Measurements from ENCODE around the gene AATK.

AATK gene
- total RNA-seq, result 0.94 reads per million

- DNase-seq, result no peak
Observed at GRCh38 chr17:81166033-81166492, at the start of gene AATK. AATK (minus strand) TSS chr17:81166221; CDS start chr17:81165992, 229 bp downstream.

DNA sequence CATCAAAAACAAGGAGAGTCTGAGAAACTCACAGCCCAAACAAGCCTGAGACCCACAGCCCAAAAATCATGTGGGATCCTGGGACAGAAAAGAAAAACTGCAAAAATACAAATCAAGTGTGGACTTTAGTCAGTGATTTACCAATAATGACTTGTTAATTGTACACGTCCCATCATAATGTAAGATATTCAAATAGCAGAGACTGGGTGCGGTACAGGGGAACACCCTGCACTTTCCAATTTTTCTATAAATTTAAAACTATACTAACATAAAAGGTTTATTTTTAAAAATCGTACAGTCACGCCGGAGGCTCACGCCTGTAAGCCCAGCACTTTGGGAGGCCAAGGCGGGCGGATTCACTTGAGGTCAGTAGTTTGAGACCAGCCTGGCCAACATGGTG lies 48.0 kb upstream of the AATK start:
- no peak for DNase-seq

GRCh38 chr17:81212365-81212764 lies 46.3 kb upstream of the AATK start:
- no peak for DNase-seq

DNA sequence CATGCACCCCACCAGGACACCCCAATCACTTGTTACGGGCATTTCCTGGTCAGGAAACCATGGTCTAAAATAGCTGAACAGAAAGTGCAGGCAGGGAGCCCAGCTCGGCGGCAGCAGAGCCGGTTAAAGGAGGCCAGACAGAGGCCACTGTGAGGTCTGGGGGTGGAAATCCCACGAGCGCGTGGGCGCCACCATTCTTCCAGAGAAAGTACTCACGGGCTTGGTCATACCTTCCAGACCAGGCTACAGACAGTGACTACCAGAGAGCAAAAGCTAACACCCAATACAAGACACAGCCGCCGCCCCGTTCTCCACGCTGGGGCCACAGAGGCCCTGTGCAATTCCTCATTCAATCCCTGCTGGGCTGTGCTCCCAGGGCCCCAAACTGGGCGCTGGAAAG lies 44.8 kb upstream of the AATK start:
- no peak for DNase-seq

DNA sequence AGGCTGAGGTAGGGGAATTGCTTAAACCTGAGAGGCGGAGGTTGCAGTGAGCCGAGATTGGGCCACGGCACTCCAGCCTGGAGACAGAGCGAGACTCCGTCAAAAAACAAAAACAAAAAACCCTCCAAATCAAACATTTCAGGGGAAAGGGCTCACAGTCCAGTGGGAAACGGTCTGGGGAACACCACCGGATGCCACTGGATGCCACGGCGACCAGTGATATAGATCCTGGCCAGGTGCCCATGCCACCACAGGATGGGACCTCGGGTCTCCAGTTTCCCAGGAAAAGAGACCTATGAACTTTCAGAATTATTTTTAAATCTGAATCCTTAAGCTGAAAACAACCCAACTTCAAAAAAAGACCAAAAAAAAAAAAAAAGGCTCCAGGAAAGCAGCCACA lies 44.4 kb upstream of the AATK start:
- DNase-seq, result no peak

DNA sequence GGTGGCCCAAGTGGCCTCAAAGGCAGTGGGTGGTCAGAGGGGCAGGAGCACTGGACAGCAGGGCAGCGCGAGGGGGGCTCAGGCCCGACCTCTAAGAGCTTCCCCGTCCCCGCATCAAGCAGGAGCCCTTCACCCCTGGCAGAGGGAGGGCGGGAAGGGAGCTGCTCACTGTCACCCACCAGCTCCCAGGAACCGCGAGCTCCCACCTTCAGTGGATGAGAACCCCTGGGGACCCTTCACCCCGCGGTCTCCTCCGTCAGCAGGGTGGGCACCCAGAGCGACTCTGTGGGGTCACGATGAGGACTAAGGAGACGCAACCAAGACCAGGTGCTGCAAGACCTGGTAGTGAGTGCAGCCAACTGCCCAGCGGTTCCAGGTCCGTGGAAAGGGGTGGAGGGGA lies 43.1 kb upstream of the AATK start:
- no peak for DNase-seq

- DNase-seq, result no peak
Observed at GRCh38 chr17:81208651-81209050, 42.6 kb upstream of the AATK start.

- DNase-seq, result no peak
Observed at GRCh38 chr17:81207610-81208581, 41.9 kb upstream of the AATK start.

- no peak for DNase-seq
Observed at GRCh38 chr17:81206657-81207056, 40.6 kb upstream of the AATK start.

- DNase-seq, result no peak
Observed at GRCh38 chr17:81206166-81206565, 40.1 kb upstream of the AATK start.

DNA sequence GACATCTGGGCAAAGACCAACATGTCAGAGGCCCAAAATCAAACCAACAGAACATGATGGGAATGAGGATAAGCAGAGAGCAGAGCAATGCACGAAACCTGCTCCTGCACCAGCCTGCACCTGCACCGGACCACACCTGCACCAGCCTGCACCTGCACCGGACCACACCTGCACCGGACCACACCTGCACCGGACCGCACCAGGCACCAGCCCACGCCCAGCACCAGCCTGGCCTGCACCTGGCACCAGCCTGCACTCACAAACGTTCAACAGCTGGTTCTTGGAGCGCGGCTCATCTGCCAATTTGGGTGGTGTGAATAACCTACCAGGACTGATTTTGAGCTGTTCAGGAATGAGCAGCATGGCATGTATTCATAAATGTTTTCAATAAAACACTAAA lies 38.6 kb upstream of the AATK start:
- no peak for DNase-seq

GRCh38 chr17:81203136-81203535 lies 37.1 kb upstream of the AATK start:
- DNase-seq, result no peak

- DNase-seq, result no peak
Observed at GRCh38 chr17:81202318-81202717, 36.3 kb upstream of the AATK start.

DNA sequence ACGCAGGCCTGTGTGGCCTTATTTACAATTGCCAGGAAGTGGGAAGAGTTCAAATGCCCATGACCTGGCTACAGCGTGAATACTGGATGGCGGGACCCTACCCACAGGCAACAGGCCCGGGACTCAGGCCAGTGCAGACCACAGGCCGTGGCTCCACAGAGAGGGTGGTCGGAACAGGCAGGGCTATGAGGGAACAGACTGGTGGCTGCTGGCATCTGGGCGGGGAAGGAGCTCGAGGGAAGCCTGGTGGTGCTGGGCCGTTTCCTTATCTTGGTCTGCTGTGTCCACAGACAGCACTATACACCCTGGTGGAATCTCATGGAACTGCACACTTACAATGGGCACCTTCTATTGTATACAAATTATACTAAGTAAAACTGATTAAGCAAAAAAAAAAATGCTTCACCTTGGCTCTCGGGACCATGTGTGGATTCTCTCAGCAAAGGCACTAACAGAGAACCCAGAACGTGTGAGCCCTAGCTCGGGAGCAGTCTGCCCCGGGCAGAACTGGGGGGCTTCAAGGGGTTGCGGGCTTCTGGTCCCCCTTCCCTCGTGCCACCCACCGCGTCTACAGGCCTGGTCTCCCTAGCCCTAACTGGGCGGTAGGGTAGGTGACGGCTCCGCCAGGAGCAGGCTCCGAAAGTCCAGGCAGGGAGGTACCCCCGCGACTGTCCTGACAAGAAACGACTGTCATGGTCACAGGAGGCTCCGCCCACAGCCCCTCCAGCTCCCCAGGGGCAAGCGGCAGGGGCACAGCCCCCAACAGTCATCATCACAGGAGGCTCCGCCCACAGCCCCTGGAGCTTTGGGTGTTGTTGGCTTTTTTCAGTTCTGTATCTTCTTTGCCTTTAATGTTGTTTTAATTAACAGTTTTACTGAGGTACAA lies 34.9 kb upstream of the AATK start:
- no peak for DNase-seq

GRCh38 chr17:81200201-81200600 lies 34.2 kb upstream of the AATK start:
- DNase-seq, result no peak

GRCh38 chr17:81199482-81199830 lies 33.4 kb upstream of the AATK start:
- DNase-seq, result no peak

DNA sequence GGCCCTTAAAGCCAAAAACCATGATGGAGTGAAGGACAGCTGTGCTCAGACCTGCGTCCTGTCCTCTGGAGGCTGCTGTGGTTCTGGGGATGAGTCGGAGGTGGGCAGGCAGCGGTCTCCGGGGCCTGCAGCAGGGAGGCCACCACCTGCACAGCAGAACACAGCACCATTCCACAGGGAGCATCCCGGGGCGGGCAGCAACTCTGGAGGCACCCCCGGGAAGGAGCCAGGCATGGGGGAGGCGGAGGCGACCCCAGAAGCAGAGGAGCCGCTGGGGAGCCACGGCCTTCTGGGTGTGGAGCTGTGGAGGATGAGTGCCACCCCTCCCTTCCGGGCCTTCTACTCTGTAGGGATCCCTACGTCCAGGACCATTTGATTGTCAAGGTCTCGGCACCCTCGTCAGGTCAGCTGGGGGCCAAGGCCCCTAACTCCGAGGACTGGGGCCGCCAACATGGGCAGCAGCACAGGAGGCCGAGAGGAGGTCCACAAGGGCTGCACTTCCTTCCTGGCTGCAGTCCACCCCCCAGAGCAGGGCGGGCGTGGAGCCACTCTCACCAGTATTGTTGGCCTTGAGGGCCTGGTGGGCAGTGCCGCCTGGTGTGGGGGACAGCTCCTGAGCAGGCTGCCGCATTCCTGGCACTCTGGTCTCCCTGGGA lies 32.9 kb upstream of the AATK start:
- no peak for DNase-seq

GRCh38 chr17:81197831-81198490 lies 31.9 kb upstream of the AATK start:
- DNase-seq, result no peak

- no peak for DNase-seq
Observed at GRCh38 chr17:81197409-81197795, 31.4 kb upstream of the AATK start.

GRCh38 chr17:81196505-81197408 lies 30.7 kb upstream of the AATK start:
- no peak for DNase-seq

DNA sequence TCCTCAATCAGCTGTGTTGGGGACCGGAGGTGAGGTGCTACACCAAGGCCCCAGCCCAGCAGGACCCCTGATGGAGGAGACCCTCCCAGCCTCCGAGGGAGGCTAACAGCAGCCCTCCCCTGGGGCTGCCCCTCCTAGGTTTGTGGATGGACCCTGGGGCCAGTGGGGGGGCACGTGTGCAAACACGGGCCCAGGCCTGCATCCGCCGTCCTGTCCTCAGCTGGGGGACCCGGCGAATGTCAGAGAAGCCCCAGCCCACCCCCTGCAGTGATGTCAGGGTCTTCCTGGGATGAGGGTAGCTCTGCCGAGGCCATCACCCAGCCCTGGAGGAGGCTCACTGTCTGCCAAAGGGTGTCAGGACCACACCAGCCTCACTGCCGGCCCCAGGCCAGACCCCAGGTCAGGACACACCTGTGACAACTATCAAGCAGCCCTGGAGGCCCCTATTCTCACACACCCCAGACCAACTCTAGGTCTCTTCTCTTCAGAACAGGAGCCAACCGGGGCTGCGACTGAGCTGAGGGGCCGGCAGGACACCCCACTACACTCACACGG lies 30.0 kb upstream of the AATK start:
- DNase-seq, result no peak

Measured in effector CD4-positive, alpha-beta T cell (primary cell).